GM12891 (cell line): ENCODE data around the gene NCAPD2.

Source experiments
- DNase-seq: peaks from one replicate; pipeline ENCODE4 v3.0.0; 2011; ENCODE audit warnings: low spot score; ENCODE audit not compliant: insufficient read length
- FAIRE-seq: peaks from 2 replicates; lab custom pipeline; 2011; peaks lifted over from hg19 to GRCh38; lab: Jason Lieb, UNC
- PAX5 ChIP-seq: IDR thresholded peaks from 2 replicates; pipeline ENCODE4 v1.6.1; 2011; ENCODE audit warnings: low read length, moderate library complexity, mild to moderate bottlenecking; ENCODE audit not compliant: insufficient read depth, severe bottlenecking
- POLR2A ChIP-seq: IDR thresholded peaks from 2 replicates; pipeline ENCODE4 v1.6.1; 2011; ENCODE audit warnings: low read depth, low read length, control low read depth
- POLR2AphosphoS5 ChIP-seq: IDR thresholded peaks from 2 replicates; pipeline ENCODE4 v1.6.1; 2011; ENCODE audit warnings: low read depth, low read length, control low read depth
- POU2F2 ChIP-seq: IDR thresholded peaks from 2 replicates; pipeline ENCODE4 v1.6.1; 2011; ENCODE audit warnings: low read depth, mild to moderate bottlenecking, control low read depth, low read length, moderate library complexity
- SPI1 ChIP-seq: IDR thresholded peaks from 2 replicates; pipeline ENCODE4 v1.6.1; 2011; ENCODE audit warnings: low read depth, low read length, control low read depth
- TAF1 ChIP-seq: IDR thresholded peaks from 2 replicates; pipeline ENCODE4 v1.6.1; 2011; ENCODE audit warnings: low read depth, low read length, control low read depth

The NCAPD2 gene

DNA sequence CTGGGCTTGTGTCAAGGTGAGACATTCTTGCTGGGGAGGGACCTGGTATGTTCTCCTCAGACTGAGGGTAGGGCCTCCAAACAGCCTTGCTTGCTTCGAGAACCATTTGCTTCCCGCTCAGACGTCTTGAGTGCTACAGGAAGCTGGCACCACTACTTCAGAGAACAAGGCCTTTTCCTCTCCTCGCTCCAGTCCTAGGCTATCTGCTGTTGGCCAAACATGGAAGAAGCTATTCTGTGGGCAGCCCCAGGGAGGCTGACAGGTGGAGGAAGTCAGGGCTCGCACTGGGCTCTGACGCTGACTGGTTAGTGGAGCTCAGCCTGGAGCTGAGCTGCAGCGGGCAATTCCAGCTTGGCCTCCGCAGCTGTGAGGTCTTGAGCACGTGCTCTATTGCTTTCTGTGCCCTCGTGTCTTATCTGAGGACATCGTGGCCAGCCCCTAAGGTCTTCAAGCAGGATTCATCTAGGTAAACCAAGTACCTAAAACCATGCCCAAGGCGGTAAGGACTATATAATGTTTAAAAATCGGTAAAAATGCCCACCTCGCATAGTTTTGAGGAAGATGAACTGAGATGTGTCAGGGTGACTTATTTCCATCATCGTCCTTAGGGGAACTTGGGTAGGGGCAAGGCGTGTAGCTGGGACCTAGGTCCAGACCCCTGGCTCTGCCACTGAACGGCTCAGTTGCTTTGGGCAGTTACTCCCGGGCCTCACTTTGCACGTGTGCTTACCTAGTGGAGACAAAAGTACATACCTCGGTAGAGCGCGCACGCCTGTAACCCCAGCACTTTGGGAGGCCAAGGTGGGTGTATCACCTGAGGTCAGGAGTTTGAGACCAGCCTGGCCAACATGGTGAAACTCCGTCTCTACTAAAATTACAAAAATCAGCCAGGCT, 44.8 kb downstream of the NCAPD2 start:
- no peak for TF ChIP-seq PAX5
- TF ChIP-seq POLR2AphosphoS5, result peak; percentile 50; the same call in 1 of the 2 replicates
- TF ChIP-seq SPI1, result no peak
- peak; percentile 57; the same call in 1 of the 2 replicates for TF ChIP-seq POU2F2
- TF ChIP-seq TAF1, result no peak
- peak; percentile 87 for TF ChIP-seq POLR2A
- FAIRE-seq (peak; percentile 79), DNase-seq (no peak)

DNA sequence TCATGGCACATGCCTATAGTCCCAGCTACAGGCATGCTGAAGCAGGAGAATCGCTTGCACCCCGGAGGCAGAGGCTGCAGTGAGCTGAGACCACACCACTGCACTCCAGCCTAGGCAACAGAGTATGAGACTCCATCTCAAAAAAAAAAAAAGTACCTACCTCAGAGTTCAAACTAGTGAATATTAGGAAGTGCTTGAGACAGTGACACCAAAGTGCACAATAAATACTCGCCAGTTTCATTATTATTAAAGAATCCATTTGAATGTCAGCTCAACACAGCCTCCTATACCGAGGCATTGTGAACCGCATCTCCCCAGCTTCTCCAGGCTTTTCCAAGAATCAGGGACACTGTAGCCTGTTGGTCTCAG, 45.4 kb downstream of the NCAPD2 start:
- DNase-seq (no peak), FAIRE-seq (no peak)
- TF ChIP-seq TAF1 (no peak), POLR2AphosphoS5 (no peak), SPI1 (0 out of 2 replicates have a peak, but pooled peaks have one; percentile 16), POU2F2 (no peak)

DNA sequence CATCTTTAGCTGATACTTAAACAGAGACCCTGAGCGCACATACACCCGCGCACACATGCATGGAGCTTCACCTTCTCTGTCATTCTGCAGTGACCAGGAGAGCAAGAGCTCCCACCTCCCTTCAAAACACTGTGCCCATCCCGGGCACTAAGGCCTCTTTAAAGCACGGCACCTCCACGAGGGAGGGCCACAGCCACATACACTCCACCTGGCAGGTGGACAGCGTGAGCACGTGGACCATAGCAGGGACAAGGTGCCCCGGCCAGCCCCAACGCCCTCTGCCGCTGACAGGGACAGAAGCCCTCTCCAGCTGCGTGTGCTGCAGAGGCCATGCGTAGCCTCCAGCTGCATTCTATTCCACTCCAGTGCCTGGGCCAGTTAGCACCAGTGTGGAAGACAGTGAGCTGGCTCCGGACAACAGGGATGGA, 45.8 kb downstream of the NCAPD2 start:
- DNase-seq (no peak), FAIRE-seq (peak; percentile 40)
- 0 out of 2 replicates have a peak, but pooled peaks have one; percentile 41 for TF ChIP-seq POU2F2
- no peak for TF ChIP-seq TAF1
- no peak for TF ChIP-seq SPI1
- TF ChIP-seq POLR2AphosphoS5, result 0 out of 2 replicates have a peak, but pooled peaks have one; percentile 30
- TF ChIP-seq POLR2A, result peak; percentile 21; the same call in 1 of the 2 replicates

DNA sequence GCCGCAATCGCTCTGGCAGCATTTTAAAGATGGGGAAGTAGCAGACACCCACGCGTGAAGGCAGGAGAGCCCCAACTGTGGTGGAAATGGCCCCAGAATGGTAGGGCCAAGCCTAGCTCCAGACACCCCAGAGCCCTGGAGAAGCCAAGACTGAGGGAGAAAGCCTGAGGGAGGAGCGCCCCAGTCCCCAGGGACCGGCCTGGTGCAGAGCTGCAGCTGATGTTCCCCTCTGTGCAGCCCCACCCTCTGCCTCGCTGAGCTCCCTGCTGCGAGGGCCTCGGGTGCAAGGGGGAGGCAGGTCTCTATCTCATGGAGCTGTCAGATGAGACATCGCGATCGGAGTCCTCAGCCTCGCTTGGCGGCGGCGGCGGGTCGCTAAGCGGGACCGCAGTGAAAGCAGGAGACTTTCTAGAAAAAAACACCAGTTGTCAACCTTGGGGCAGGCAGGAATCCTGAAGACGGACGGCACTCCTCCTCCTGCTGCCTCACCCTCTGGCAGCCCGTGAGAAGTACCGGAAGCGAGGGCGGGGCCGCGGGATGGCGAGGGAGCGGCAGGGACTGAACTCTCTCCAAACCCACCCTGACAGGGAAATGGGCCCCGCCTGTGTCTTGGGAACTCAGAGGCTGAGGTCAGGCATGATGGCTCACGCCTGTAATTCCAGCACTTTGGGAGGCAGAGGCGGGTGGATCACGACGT, 46.4 kb downstream of the NCAPD2 start:
- FAIRE-seq, result peak; percentile 75
- TF ChIP-seq PAX5 (no peak), TAF1 (no peak), POLR2A (no peak), POLR2AphosphoS5 (no peak), SPI1 (0 out of 2 replicates have a peak, but pooled peaks have one; percentile 2), POU2F2 (no peak)
- peak; percentile 65 for DNase-seq

DNA sequence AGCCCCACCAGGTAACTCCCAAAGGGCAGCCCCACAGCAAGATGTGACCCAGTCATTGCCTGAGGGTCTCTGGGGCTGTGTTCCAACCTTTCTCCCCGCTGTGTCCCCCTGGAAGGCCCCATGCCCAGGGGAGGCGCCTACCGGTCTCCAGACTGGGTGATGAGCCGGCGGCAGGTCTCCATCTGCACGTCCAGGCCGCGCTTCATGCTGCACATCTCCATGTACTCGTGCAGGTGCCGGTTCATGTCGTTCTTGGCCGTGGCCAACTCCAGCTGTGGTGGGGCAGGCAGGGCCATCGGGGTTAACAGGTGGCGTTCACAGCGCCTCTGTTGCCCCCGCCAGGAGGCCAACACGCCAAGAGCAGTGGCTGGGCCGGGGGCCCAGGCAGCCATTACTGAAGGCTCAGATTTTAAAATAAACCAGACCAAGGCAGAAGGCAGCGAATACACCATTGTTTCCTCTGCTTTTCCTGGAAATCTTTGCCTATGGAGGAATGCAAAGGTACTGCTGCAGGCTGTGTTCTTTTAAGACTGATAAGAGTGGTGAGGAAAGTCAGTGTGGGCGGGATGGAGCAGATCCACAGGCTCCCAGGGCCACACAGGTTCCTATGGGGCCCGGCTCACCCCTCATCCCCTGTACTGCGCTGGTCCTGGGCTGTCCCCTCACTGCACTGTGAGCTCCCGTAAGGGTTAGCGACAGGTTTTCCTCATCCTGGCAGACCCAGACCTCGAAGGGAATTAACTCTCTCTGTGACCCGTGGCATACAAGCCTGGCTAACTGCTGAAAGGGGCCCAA, 47.7 kb downstream of the NCAPD2 start:
- DNase-seq (no peak), FAIRE-seq (no peak)
- TF ChIP-seq POU2F2 (no peak), TAF1 (no peak), SPI1 (no peak), POLR2AphosphoS5 (no peak), PAX5 (no peak), POLR2A (no peak)

DNA sequence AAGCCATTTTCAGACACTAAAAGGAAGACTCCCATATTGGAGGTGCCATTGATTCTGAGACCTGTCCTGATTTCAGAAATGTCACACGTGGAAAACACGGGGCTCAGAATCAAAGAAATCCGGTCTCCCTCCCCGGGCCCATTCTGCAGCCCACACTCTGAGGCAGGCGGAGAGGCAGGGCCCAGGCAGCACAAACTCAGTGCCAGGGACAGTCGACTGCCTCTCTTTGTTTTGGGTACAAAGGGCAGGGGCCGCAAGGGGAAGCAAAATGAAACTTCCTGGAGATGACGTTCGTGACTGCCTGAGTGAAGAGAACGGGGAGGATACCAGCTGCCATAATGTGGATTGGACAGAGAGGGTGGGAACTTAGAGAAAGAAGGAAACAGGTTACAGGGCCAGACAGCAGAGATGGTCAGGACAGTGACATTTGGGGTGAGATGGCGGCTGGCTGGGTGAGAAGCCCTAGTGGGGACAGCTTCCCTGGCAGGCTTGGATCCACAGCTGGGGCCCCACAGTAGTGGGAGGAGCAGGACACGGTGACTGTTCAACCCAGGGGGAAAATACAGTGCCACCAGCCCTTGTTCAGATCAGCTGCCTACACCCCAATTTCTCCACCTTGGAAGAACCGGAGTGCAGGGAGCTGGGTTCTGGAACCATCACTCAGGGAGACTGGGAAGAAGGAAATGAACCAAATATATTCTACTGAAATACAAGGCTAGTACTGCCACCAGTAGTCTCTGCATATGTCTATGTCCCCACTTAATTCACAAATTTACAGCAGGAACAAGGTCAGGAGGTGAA, 48.5 kb downstream of the NCAPD2 start:
- TF ChIP-seq POU2F2 (no peak), SPI1 (no peak), TAF1 (no peak), POLR2AphosphoS5 (no peak), PAX5 (no peak), POLR2A (no peak)
- DNase-seq, result no peak
- FAIRE-seq, result no peak

DNA sequence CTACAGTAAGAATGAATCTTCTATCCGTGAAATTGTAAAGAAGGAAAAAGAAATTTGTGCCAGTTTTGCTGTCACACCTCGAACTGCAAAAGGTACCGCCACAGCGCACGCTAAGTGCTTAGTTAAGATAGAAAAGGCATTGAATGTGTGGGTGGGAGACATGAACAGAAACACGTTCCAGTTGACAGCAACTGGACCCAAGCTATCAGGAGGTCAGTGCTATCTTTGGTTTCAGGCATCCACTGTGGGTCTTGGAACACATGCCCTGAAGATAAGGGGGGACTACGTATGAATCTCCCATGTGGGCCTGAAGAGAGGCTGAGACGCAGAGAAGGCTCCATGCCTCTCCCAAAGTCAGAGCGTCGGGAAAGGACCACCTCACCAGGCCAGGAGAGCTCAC, 52.1 kb downstream of the NCAPD2 start:
- no peak for FAIRE-seq
- TF ChIP-seq POLR2A, result no peak
- no peak for TF ChIP-seq PAX5
- no peak for TF ChIP-seq SPI1
- no peak for TF ChIP-seq POU2F2
- TF ChIP-seq POLR2AphosphoS5, result no peak
- TF ChIP-seq TAF1, result no peak
- no peak for DNase-seq

DNA sequence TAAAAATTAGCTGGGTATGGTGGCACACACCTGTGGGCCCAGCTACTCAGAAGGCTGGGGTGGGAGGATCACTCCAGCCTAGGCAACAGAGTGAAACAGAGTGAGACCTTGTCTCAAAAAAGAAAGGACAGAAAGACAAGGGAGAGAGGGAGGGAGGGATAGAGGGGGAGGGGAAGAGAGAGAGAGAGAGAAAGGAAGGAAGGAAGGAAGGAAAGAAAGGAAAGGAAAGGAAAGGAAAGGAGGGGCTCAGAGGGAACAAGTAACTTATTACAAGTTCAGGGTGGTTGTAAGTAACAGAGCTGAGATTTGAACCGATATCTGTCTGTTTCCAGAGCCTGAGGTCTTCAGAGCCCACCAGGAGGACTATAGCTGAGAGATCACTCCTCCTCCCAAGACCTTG, 53.7 kb downstream of the NCAPD2 start:
- FAIRE-seq, result no peak
- DNase-seq, result no peak
- TF ChIP-seq SPI1 (no peak), PAX5 (no peak), POU2F2 (no peak), POLR2A (no peak), TAF1 (no peak), POLR2AphosphoS5 (no peak)

DNA sequence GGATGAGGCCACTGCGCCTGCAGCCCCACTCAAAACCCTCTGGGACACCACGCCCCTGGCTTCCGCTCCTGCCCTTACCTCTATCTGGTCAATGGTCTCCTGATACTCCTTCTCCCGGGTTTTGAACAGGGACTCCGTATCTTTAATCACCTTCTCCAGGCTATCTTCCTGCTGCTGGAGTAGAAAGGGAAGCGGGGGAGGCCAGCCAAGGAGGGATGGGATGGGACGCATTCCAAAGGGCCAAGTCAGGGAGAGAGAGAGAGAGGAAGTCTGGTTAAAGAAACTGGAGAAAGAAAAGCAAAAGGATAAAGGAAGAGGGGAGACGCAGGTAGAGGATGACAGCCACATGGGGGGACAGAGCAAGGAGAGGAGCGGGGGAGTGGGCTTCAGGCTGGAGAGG, 54.1 kb downstream of the NCAPD2 start:
- TF ChIP-seq POLR2AphosphoS5, result no peak
- TF ChIP-seq POLR2A, result no peak
- FAIRE-seq, result no peak
- DNase-seq, result no peak
